Esophagus muscularis mucosa (tissue), 4 donors: ENCODE data around the gene EXTL2. TPM values are rescaled to one million over a fixed set of nuclear protein-coding genes. Genes with fewer than 3 reads are reported as not detected.
"Not testable (repeated sequence)": the region's sequence is repeated elsewhere in the genome, so short reads cannot be mapped to it uniquely, and the experiment has no call there.

ENCODE experiments used
- DNase-seq: peaks from one replicate; pipeline ENCODE4 v3.0.0-alpha.2; 2017; ENCODE audit errors: extremely low spot score
- H3K27ac ChIP-seq, 4 donors: fragments of 200-600 bp; sonication (generic); replicated peaks in 1 of 4; 1 replicate in 3 of 4; 2 replicates in 1 of 4; pipeline ENCODE4 v1.5.1; 2016 to 2019; ENCODE audit warnings: mild to moderate bottlenecking in 1 of 4
- H3K27me3 ChIP-seq, 4 donors: fragments of 200-600 bp; sonication (generic); one replicate each; pipeline versions ENCODE4 v1.5.1 to v1.6.0; 2016 to 2019
- H3K36me3 ChIP-seq, 4 donors: fragments of 200-600 bp; sonication (generic); one replicate each; pipeline ENCODE4 v1.5.1; 2016 to 2019
- H3K4me1 ChIP-seq, 4 donors: fragments of 200-600 bp; sonication (generic); one replicate each; pipeline ENCODE4 v1.5.1; 2016 to 2019
- H3K4me3 ChIP-seq, 4 donors: fragments of 200-600 bp; sonication (generic); 1 replicate in 2 of 4; 2 replicates in 2 of 4; pipeline ENCODE4 v1.5.1; 2016 to 2019; ENCODE audit warnings: mild to moderate bottlenecking in 4 of 4, moderate library complexity in 1 of 4
- H3K9me3 ChIP-seq, 4 donors: fragments of 200-600 bp; sonication (generic); 1 replicate in 3 of 4; 2 replicates in 1 of 4; pipeline ENCODE4 v1.5.1; 2016 to 2019
- EP300 ChIP-seq: sonication (generic); formaldehyde crosslinking; IDR thresholded peaks from one replicate; pipeline ENCODE4 v1.6.1; 2017; ENCODE audit warnings: antibody characterized with exemption
- POLR2A ChIP-seq: fragments of 450-650 bp; IDR thresholded peaks from one replicate; pipeline ENCODE4 v1.6.1; 2017; ENCODE audit warnings: antibody characterized with exemption, moderate library complexity, mild to moderate bottlenecking, low read depth
- POLR2AphosphoS5 ChIP-seq, 2 donors: sonication (generic); formaldehyde crosslinking; IDR thresholded peaks; one replicate each; pipeline ENCODE4 v1.6.1; 2017; ENCODE audit warnings: antibody characterized with exemption in 2 of 2
- WGBS: methylation state at CpG from one replicate; pipeline ENCODE4 v1.1.5; 2018; 5-methylcytosine and 5-hydroxymethylcytosine counted together
- intact Hi-C: fragments of 100-400 bp; cut with DNase I; formaldehyde crosslinking; loops from one replicate; pipeline ENCODE4 v1.15.1; 2023
- total RNA-seq, 4 donors: library from RNA; depleted of rRNA; stranded (reverse); fragments of >200 nt; gene quantifications; one replicate each; pipeline versions ENCODE4 v1.1.0 to v1.2.1, GENCODE V29; 2016
- TF ChIP-seq, protein P1 (sequence below), 3 experiments: fragments of 200-600 bp in 2 of 3; fragments of 450-650 bp in 1 of 3; sonication (generic) in 2 of 3; IDR thresholded peaks; one replicate each; pipeline ENCODE4 v1.5.1; 2017 to 2019; ENCODE audit warnings: antibody characterized with exemption in 3 of 3, mild to moderate bottlenecking in 2 of 3, moderate library complexity in 1 of 3

The EXTL2 gene
- total RNA-seq, 4 donors from 2014 or later: 14.5 to 21.6 (median 17.6) TPM

GRCh38 chr1:100860397-100860991, 34.1 kb downstream of the EXTL2 start:
- TF ChIP-seq EP300 (no peak), POLR2AphosphoS5 (IDR thresholded peaks at IDR 0.05) (no peak), POLR2A (no peak)
- TF ChIP-seq, protein P1, sequence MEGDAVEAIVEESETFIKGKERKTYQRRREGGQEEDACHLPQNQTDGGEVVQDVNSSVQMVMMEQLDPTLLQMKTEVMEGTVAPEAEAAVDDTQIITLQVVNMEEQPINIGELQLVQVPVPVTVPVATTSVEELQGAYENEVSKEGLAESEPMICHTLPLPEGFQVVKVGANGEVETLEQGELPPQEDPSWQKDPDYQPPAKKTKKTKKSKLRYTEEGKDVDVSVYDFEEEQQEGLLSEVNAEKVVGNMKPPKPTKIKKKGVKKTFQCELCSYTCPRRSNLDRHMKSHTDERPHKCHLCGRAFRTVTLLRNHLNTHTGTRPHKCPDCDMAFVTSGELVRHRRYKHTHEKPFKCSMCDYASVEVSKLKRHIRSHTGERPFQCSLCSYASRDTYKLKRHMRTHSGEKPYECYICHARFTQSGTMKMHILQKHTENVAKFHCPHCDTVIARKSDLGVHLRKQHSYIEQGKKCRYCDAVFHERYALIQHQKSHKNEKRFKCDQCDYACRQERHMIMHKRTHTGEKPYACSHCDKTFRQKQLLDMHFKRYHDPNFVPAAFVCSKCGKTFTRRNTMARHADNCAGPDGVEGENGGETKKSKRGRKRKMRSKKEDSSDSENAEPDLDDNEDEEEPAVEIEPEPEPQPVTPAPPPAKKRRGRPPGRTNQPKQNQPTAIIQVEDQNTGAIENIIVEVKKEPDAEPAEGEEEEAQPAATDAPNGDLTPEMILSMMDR (IDR thresholded peaks at IDR 0.05): no peak
- WGBS: 64% methylated on average over 3 of the region's 3 CpGs
- Histone ChIP-seq H3K9me3 (no peaks in the 10 kb centered on the region), H3K36me3 (no peaks in the 10 kb centered on the region), H3K4me3 (no peak overlapping the region), H3K4me1 (peaks cover 0 to 15% (median 14%) of the 10 kb centered on the region in 4 donors), H3K27me3 (no peaks in the 10 kb centered on the region), H3K27ac (no peak overlapping the region)
- intact Hi-C loops: no loop called here
- no peak for DNase-seq

- H3K36me3 ChIP-seq, intact Hi-C loops, DNase-seq, H3K4me3 ChIP-seq, H3K4me1 ChIP-seq, H3K9me3 ChIP-seq, H3K27ac ChIP-seq, H3K27me3 ChIP-seq: not testable (repeated sequence)
Measured at GRCh38 chr1:100855116-100855515, 39.5 kb downstream of the EXTL2 start.

- no peak for DNase-seq
- Histone ChIP-seq H3K27ac (no peak overlapping the region), H3K36me3 (no peaks in the 10 kb centered on the region), H3K27me3 (no peaks in the 10 kb centered on the region), H3K4me1 (peaks cover 0 to 2% (median 0%) of the 10 kb centered on the region in 4 donors), H3K9me3 (no peaks in the 10 kb centered on the region), H3K4me3 (no peak overlapping the region)
- intact Hi-C loops: no loop called here
- WGBS: 88% methylated on average over 3 of the region's 3 CpGs
- TF ChIP-seq, protein P1 (IDR thresholded peaks at IDR 0.05): no peak
- TF ChIP-seq POLR2A: no peak
- no peak for TF ChIP-seq POLR2AphosphoS5 (IDR thresholded peaks at IDR 0.05)
- no peak for TF ChIP-seq EP300
Measured at GRCh38 chr1:100852976-100853375, 41.7 kb downstream of the EXTL2 start.

DNA sequence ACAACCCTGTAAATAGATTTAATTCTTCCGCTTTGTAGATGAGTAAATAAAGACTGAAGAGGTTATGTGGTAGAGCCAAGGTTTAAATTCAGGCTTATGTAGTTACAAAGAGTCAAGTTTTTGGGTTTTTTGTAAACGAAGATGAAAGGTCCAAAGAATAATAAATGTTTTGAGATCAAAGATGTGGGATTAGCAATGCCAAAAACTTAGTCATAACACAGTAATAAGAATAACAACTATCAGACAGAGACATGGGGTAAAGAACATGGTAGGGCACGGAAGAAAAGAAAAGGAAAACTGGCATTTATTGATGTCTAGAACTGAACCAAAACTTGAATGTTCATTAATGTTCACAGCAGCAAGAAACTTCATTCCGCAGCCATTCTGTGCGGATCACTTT, 42.9 kb downstream of the EXTL2 start:
- WGBS: 85% methylated on average over 5 of the region's 5 CpGs
- no peak for DNase-seq
- Histone ChIP-seq H3K27ac (no peak overlapping the region), H3K27me3 (no peaks in the 10 kb centered on the region), H3K9me3 (no peaks in the 10 kb centered on the region), H3K4me1 (peaks cover 0 to 6% (median 3%) of the 10 kb centered on the region in 4 donors), H3K36me3 (no peaks in the 10 kb centered on the region), H3K4me3 (no peak overlapping the region)
- TF ChIP-seq EP300 (no peak), POLR2A (no peak), POLR2AphosphoS5 (IDR thresholded peaks at IDR 0.05) (no peak)
- TF ChIP-seq, protein P1 (IDR thresholded peaks at IDR 0.05): no peak
- intact Hi-C loops: no loop called here

GRCh38 chr1:100847361-100848082, 47.1 kb downstream of the EXTL2 start:
- Histone ChIP-seq H3K9me3 (no peaks in the 10 kb centered on the region), H3K4me3 (peak overlapping the region; percentile 7 to 33 (median 24)), H3K27me3 (no peaks in the 10 kb centered on the region), H3K27ac (peak overlapping the region in 1 of 4 donors; percentile 19), H3K4me1 (peaks cover 0 to 11% (median 3%) of the 10 kb centered on the region in 4 donors), H3K36me3 (no peaks in the 10 kb centered on the region)
- DNase-seq: no peak
- WGBS: 14% methylated on average over 2 of the region's 2 CpGs
- TF ChIP-seq, protein P1 (IDR thresholded peaks at IDR 0.05): no peak
- TF ChIP-seq POLR2A (no peak), POLR2AphosphoS5 (IDR thresholded peaks at IDR 0.05) (no peak), EP300 (no peak)
- intact Hi-C loops: no loop called here

GRCh38 chr1:100843160-100843559, 51.5 kb downstream of the EXTL2 start:
- intact Hi-C loops, H3K36me3 ChIP-seq: not testable (repeated sequence)
- WGBS: 98% methylated on average over 2 of the region's 2 CpGs

More at GRCh38 chr1:100843160-100843559, 51.5 kb downstream of the EXTL2 start:
- not testable (repeated sequence) for H3K9me3 ChIP-seq, H3K4me3 ChIP-seq, DNase-seq, H3K27me3 ChIP-seq, H3K27ac ChIP-seq
- peaks cover 0 to 11% (median 3%) of the 10 kb centered on the region in 4 donors for H3K4me1 ChIP-seq
